K562 (cell line): ENCODE measurements around the gene ZNF493. TPM values are rescaled to one million over a fixed set of nuclear protein-coding genes. Genes with fewer than 3 reads are reported as not detected.

Experiments used
- ATAC-seq: fragments of 200-7000 bp; cut with Tn5 transposase; 3 replicates; pipeline ENCODE4 v1.9.1; 2020; ENCODE audit warnings: moderate library complexity
- BruUV-seq: library from RNA; stranded (reverse); fragments of 400-500 nt; replicated peaks from 2 replicates; lab custom pipeline; 2021; lab: Mats Ljungman, UMichigan
- CTCF ChIA-PET: fragments of 300-600 bp; formaldehyde crosslinking; extraction: SDS; loops from one replicate; lab custom pipeline; 2021; ENCODE audit warnings: low intra/inter-chr PET ratio; lab: Yijun Ruan, JAX
- POLR2A ChIA-PET: fragments of 300-600, 350-650 bp; sonication (Branson Sonifier 250); formaldehyde crosslinking; extraction: SDS; loops from one replicate; lab custom pipeline; 2021; ENCODE audit warnings: antibody characterized with exemption, inconsistent platforms; lab: Yijun Ruan, JAX
- DNase-seq, 4 experiments: peaks; one replicate each; pipeline versions ENCODE4 v3.0.0 to v3.0.0-alpha.2; 2011 to 2018; ENCODE audit warnings: low spot score in 3 of 4, mixed read lengths in 3 of 4; ENCODE audit errors: extremely low read depth in 1 of 4
- FAIRE-seq: peaks from 2 replicates; lab custom pipeline; 2011; peaks lifted over from hg19 to GRCh38; lab: Jason Lieb, UNC
- H2AFZ ChIP-seq: 2 replicates; pipeline ENCODE4 v1.6.0; 2011; ENCODE audit warnings: low read depth, low read length, control low read depth, inconsistent platforms
- H3K27ac ChIP-seq: fragments of 200-600 bp; 3 replicates; pipeline ENCODE4 v1.8.0; 2011; ENCODE audit warnings: low read depth, mild to moderate bottlenecking, control low read depth, inconsistent platforms, low read length, moderate library complexity, mixed read lengths; ENCODE audit errors: extremely low read depth
- H3K27me3 ChIP-seq, 2 experiments: fragments of 300-600 bp in 1 of 2; 2 replicates in 1 of 2; 3 replicates in 1 of 2; pipeline versions ENCODE4 v1.6.0 to v1.8.0; 2011; ENCODE audit warnings: inconsistent platforms in 2 of 2, low read length in 2 of 2, mild to moderate bottlenecking in 1 of 2, mixed read lengths in 1 of 2, moderate library complexity in 1 of 2; ENCODE audit not compliant: control insufficient read depth in 2 of 2, insufficient read depth in 2 of 2
- H3K36me3 ChIP-seq: fragments of 300-600 bp; 3 replicates; pipeline ENCODE4 v1.8.0; 2011; ENCODE audit warnings: mild to moderate bottlenecking, low read length, inconsistent platforms; ENCODE audit not compliant: control insufficient read depth, insufficient read depth
- H3K4me1 ChIP-seq, 2 experiments: fragments of 200-600 bp in 1 of 2; replicated peaks in 1 of 2; 2 replicates in 1 of 2; 3 replicates in 1 of 2; pipeline versions ENCODE4 v1.5.1 to v1.8.0; 2011; ENCODE audit warnings: inconsistent platforms in 2 of 2, low read length in 2 of 2, mild to moderate bottlenecking in 1 of 2, mixed read lengths in 1 of 2, moderate library complexity in 1 of 2; ENCODE audit not compliant: control insufficient read depth in 2 of 2, insufficient read depth in 2 of 2
- H3K4me2 ChIP-seq: 2 replicates; pipeline ENCODE4 v1.6.1; 2011; ENCODE audit warnings: low read length, control low read depth, inconsistent platforms, mixed read lengths; ENCODE audit not compliant: insufficient read depth
- H3K4me3 ChIP-seq: fragments of 200-600 bp; sonication (generic), shearing (Covaris generic); 2 replicates; pipeline ENCODE4 v1.5.1; 2016; ENCODE audit warnings: control low read depth, inconsistent platforms
- H3K79me2 ChIP-seq: fragments of 200-600 bp; 3 replicates; pipeline ENCODE4 v1.8.0; 2011; ENCODE audit warnings: low read length, inconsistent platforms; ENCODE audit not compliant: control insufficient read depth, insufficient read depth
- H3K9ac ChIP-seq, 2 experiments: 2 replicates each; pipeline versions ENCODE4 v1.6.0 to v1.6.1; 2011; ENCODE audit warnings: low read depth in 2 of 2, low read length in 2 of 2, control low read depth in 1 of 2, inconsistent platforms in 1 of 2, mild to moderate bottlenecking in 1 of 2, mixed read lengths in 1 of 2; ENCODE audit not compliant: insufficient read depth in 1 of 2
- H3K9me1 ChIP-seq: one replicate; pipeline ENCODE4 v1.6.0; 2011; ENCODE audit warnings: inconsistent platforms, mild to moderate bottlenecking, low read length, moderate library complexity; ENCODE audit not compliant: control insufficient read depth, insufficient read depth
- H3K9me3 ChIP-seq: replicated peaks from 2 replicates; pipeline ENCODE4 v1.5.1; 2011; ENCODE audit warnings: low read depth, low read length, inconsistent platforms; ENCODE audit not compliant: control insufficient read depth, insufficient read depth
- H4K20me1 ChIP-seq: replicated peaks from 2 replicates; pipeline ENCODE4 v1.6.1; 2011; ENCODE audit warnings: low read length, inconsistent platforms, mixed read lengths; ENCODE audit not compliant: control insufficient read depth, insufficient read depth
- PRDM10 ChIP-seq: fragments of 450-650 bp; IDR thresholded peaks from 2 replicates; pipeline ENCODE4 v1.6.1; 2018; ENCODE audit not compliant: partially characterized antibody
- SMARCE1 ChIP-seq: fragments of 450-650 bp; IDR thresholded peaks from 2 replicates; pipeline ENCODE4 v1.7.1; 2016; ENCODE audit warnings: mild to moderate bottlenecking
- WGBS: fragments of 100-300 bp; shearing (Covaris generic); methylation state at CpG from one replicate; pipeline ENCODE4 v1.1.6; 2016; ENCODE audit warnings: low coverage, mixed read lengths; ENCODE audit not compliant: insufficient coverage; ENCODE audit errors: missing lambda C conversion rate; 5-methylcytosine and 5-hydroxymethylcytosine counted together
- in situ Hi-C: fragments of 300-500 bp; cut with MboI; formaldehyde crosslinking; loops from 4 replicates; pipeline ENCODE4 v1.15.0; 2018; ENCODE audit warnings: inconsistent platforms, mixed read lengths
- intact Hi-C: fragments of 100-400 bp; cut with micrococcal nuclease; formaldehyde crosslinking; loops from 2 replicates; pipeline ENCODE4 v1.14.2; 2022
- polyA plus RNA-seq, 8 experiments: library from polyadenylated mRNA; depleted of rRNA in 4 of 8; stranded (reverse) in 5 of 8; unstranded in 3 of 8; fragments of >200 nt; fragmentation: Nextera tagmentation in 2 of 8; fragmentation: Illumina TruSeq in 1 of 8; extraction: Ambion mirVana in 2 of 8; extraction: Trizol in 1 of 8; gene quantifications; 2 replicates each; pipeline versions ENCODE4 v1.2.1 to v1.2.3, GENCODE V29; 2011 to 2014; ENCODE audit warnings: inconsistent platforms in 1 of 8, missing spikeins in 1 of 8
- total RNA-seq, 7 experiments: library from RNA; depleted of rRNA in 6 of 7; stranded (reverse); fragments of >200 nt in 6 of 7; fragmentation: Illumina TruSeq in 2 of 7; extraction: Trizol in 2 of 7; gene quantifications; 2 replicates each; pipeline versions ENCODE4 v1.2.1 to v1.2.3, GENCODE V29; 2011 to 2021; ENCODE audit warnings: low replicate concordance in 1 of 7

Gene ZNF493
- total and polyA plus RNA-seq, 9 of the 15 experiments (the other 6 are each of a cell fraction or from before 2014, with no cell fraction given): 5.0 to 18.6 (median 12.2) TPM

- no peak for DNase-seq
- Histone ChIP-seq H3K9ac (no peak overlapping the region), H3K4me1 (peaks cover 0 to 8% of the 10 kb centered on the region in 2 experiments; a peak in 2 of 5 replicates), H3K27me3 (no peaks in the 10 kb centered on the region), H3K27ac (no peak overlapping the region), H3K4me3 (no peak overlapping the region), H3K36me3 (no peaks in the 10 kb centered on the region), H3K79me2 (peaks cover 22% of the 10 kb centered on the region), H3K9me3 (no peaks in the 10 kb centered on the region), H4K20me1 (no peaks in the 10 kb centered on the region), H3K4me2 (no peak overlapping the region), H3K9me1 (no peaks in the 10 kb centered on the region), H2AFZ (peak overlapping the region; percentile 40; the same call in 1 of the 2 replicates)
- intact Hi-C loops: no loop called here
- no peak for ATAC-seq
- CTCF ChIA-PET: no interaction called here
- in situ Hi-C loops: no loop called here
- 43% methylated on average over 8 of the region's 8 CpGs for WGBS
- FAIRE-seq: no peak
- TF ChIP-seq PRDM10: peak; percentile 51
- TF ChIP-seq SMARCE1: no peak
- POLR2A ChIA-PET: no interaction called here
- no TSS peak for BruUV-seq
These were observed 69.7 kb downstream of the ZNF493 start for GRCh38 chr19:21466627-21467026.
